Right lobe of liver (tissue), 6 donors: ENCODE results near the gene ZSWIM9. TPM values are rescaled to one million over a fixed set of nuclear protein-coding genes. Genes with fewer than 3 reads are reported as not detected.

Experiments
- ATAC-seq, 4 donors: fragments of 200-7000 bp; cut with Tn5 transposase; one replicate each; pipeline ENCODE4 v1.9.1; 2020; ENCODE audit warnings: mild to moderate bottlenecking in 4 of 4, moderate library complexity in 4 of 4
- DNase-seq, 3 donors: peaks; one replicate each; pipeline ENCODE4 v3.0.0-alpha.2; 2020
- H3K27ac ChIP-seq, 3 donors: fragments of 200-600 bp; one replicate each; pipeline ENCODE4 v1.8.0; 2022
- H3K27me3 ChIP-seq, 2 donors: fragments of 200-600 bp; one replicate each; pipeline ENCODE4 v1.8.0; 2022
- H3K36me3 ChIP-seq, 4 donors: fragments of 200-600 bp; sonication (generic) in 1 of 4; one replicate each; pipeline versions ENCODE4 v1.5.1 to v1.8.0; 2017 to 2022; ENCODE audit warnings: control low read depth in 1 of 4
- H3K4me1 ChIP-seq, 4 donors: fragments of 200-600 bp; sonication (generic) in 1 of 4; one replicate each; pipeline versions ENCODE4 v1.5.1 to v1.8.0; 2017 to 2022; ENCODE audit warnings: control low read depth in 1 of 4
- H3K4me3 ChIP-seq, 3 donors: fragments of 200-600 bp; one replicate each; pipeline ENCODE4 v1.8.0; 2022
- H3K9me3 ChIP-seq, 4 donors: fragments of 200-600 bp; sonication (generic) in 1 of 4; one replicate each; pipeline versions ENCODE4 v1.5.1 to v1.8.0; 2017 to 2022; ENCODE audit warnings: control low read depth in 1 of 4
- CTCF ChIP-seq, 4 donors: fragments of 200-600 bp in 3 of 4; fragments of 450-650 bp in 1 of 4; IDR thresholded peaks; one replicate each; pipeline versions ENCODE4 v1.5.1 to v1.8.0; 2016 to 2022; ENCODE audit warnings: antibody characterized with exemption in 4 of 4, mild to moderate bottlenecking in 2 of 4
- POLR2A ChIP-seq: fragments of 450-650 bp; IDR thresholded peaks from one replicate; pipeline ENCODE4 v1.6.1; 2017; ENCODE audit warnings: antibody characterized with exemption, mild to moderate bottlenecking
- WGBS: methylation state at CpG from one replicate; pipeline ENCODE4 v1.1.6; 2018; ENCODE audit warnings: low coverage, low lambda C conversion rate; ENCODE audit not compliant: insufficient coverage; ENCODE audit errors: missing lambda C conversion rate; 5-methylcytosine and 5-hydroxymethylcytosine counted together
- intact Hi-C, 2 donors: fragments of 100-400 bp; cut with DNase I; formaldehyde crosslinking; loops; one replicate each; pipeline versions ENCODE4 v1.11.2 to v1.14.1; 2022
- total RNA-seq, 6 experiments: library from RNA; depleted of rRNA in 2 of 6; stranded (reverse); fragments of >200 nt in 2 of 6; fragmentation: NEBNext Ultra II Directional in 3 of 6; extraction: Animal tissue kit (Norgen Biotek cat#: 25700) in 3 of 6; gene quantifications; one replicate each; pipeline versions ENCODE4 v1.1.0 to v1.2.4, GENCODE V29; 2016 to 2023
- donor health status: DM: no; HTN: yes; CAD: no.
- donor health status: DM: no; HTN: no; CAD: no.
- donor health status: DM: no; HTN: no; CAD: no.
- donor health status: DM: no; HTN: yes; CAD: no.
- donor health status: DM: no; HTN: yes; CAD: no.

Gene ZSWIM9
- total RNA-seq, 6 experiments from 2014 or later, result 1.5 to 2.5 (median 2.0) TPM

- Histone ChIP-seq H3K4me1 (peaks cover 0 to 6% (median 0%) of the 10 kb centered on the region in 4 donors), H3K4me3 (peak overlapping the region; percentile 57 to 81 (median 68)), H3K27me3 (no peaks in the 10 kb centered on the region), H3K36me3 (no peaks in the 10 kb centered on the region), H3K9me3 (no peaks in the 10 kb centered on the region), H3K27ac (peak overlapping the region in 2 of 3 donors; percentile 19 to 50)
- peak; percentile 99 to 100 (median 100) for ATAC-seq
- DNase-seq, result peak; percentile 93 to 96 (median 96)
- intact Hi-C loops, result no loop called here
- TF ChIP-seq CTCF (IDR thresholded peaks at IDR 0.05), result no peak
- TF ChIP-seq POLR2A, result peak; percentile 70
- 2% methylated on average over 20 of the region's 34 CpGs for WGBS
Measured at GRCh38 chr19:48203794-48204628, 33.5 kb downstream of the ZSWIM9 start.

GRCh38 chr19:48206397-48207093 is 36.1 kb downstream of the ZSWIM9 start:
- Histone ChIP-seq H3K4me3 (no peak overlapping the region), H3K36me3 (peaks cover 0 to 7% (median 0%) of the 10 kb centered on the region in 4 donors), H3K4me1 (peaks cover 0 to 6% (median 0%) of the 10 kb centered on the region in 4 donors), H3K9me3 (no peaks in the 10 kb centered on the region), H3K27me3 (no peaks in the 10 kb centered on the region), H3K27ac (no peak overlapping the region)
- no peak for ATAC-seq
- intact Hi-C loops, result no loop called here
- DNase-seq, result no peak
- no peak for TF ChIP-seq POLR2A
- TF ChIP-seq CTCF (IDR thresholded peaks at IDR 0.05), result no peak
- WGBS, result 70% methylated on average over 8 of the region's 9 CpGs

- Histone ChIP-seq H3K9me3 (no peaks in the 10 kb centered on the region), H3K4me3 (no peak overlapping the region), H3K27ac (no peak overlapping the region), H3K27me3 (no peaks in the 10 kb centered on the region), H3K4me1 (no peaks in the 10 kb centered on the region), H3K36me3 (peaks cover 0 to 17% (median 2%) of the 10 kb centered on the region in 4 donors)
- intact Hi-C loops, result no loop called here
- 74% methylated on average over 3 of the region's 3 CpGs for WGBS
- DNase-seq, result no peak
- TF ChIP-seq POLR2A, result no peak
- TF ChIP-seq CTCF (IDR thresholded peaks at IDR 0.05), result no peak
- ATAC-seq, result peak in 1 of 4 donors; percentile 38
Measured at GRCh38 chr19:48210005-48210404, 39.5 kb downstream of the ZSWIM9 start.

- DNase-seq (no peak), ATAC-seq (no peak)
- Histone ChIP-seq H3K4me3 (no peak overlapping the region), H3K27me3 (no peaks in the 10 kb centered on the region), H3K4me1 (no peaks in the 10 kb centered on the region), H3K9me3 (no peaks in the 10 kb centered on the region), H3K27ac (no peak overlapping the region), H3K36me3 (peaks cover 0 to 27% (median 2%) of the 10 kb centered on the region in 4 donors)
- intact Hi-C loops, result no loop called here
- TF ChIP-seq CTCF (IDR thresholded peaks at IDR 0.05) (no peak), POLR2A (no peak)
- 98% methylated on average over 5 of the region's 5 CpGs for WGBS
Measured at GRCh38 chr19:48213959-48214358, 43.5 kb downstream of the ZSWIM9 start.
